Posterior vena cava (tissue), 2 donors: Measurements from ENCODE around the gene C11orf86. TPM values are rescaled to one million over a fixed set of nuclear protein-coding genes. Genes with fewer than 3 reads are reported as not detected.

ENCODE experiments used
- DNase-seq: peaks from one replicate; pipeline ENCODE4 v3.0.0-alpha.2; 2020; ENCODE audit warnings: low spot score
- intact Hi-C, 2 donors: fragments of 100-400 bp; cut with DNase I; formaldehyde crosslinking; loops; one replicate each; pipeline versions ENCODE4 v1.14.1 to v1.14.2; 2022 to 2023
- total RNA-seq, 2 donors: library from RNA; stranded (reverse); fragmentation: NEBNext Ultra II Directional; extraction: Animal tissue kit (Norgen Biotek cat#: 25700); gene quantifications; one replicate each; pipeline ENCODE4 v1.2.1, GENCODE V29; 2021
- donor health status: DM: yes; HTN: yes; CAD: no.
- donor health status: DM: yes; HTN: yes; CAD: no.

Gene C11orf86
- total RNA-seq, 2 donors from 2014 or later = not detected

GRCh38 chr11:66962801-66963200 lies 12.3 kb upstream of the C11orf86 start:
- intact Hi-C loops = no loop called here
- no peak for DNase-seq

- DNase-seq = no peak
- intact Hi-C loops = no loop called here
Measured at GRCh38 chr11:66964495-66964894, 10.6 kb upstream of the C11orf86 start.

- no peak for DNase-seq
- intact Hi-C loops = no loop called here
Measured at GRCh38 chr11:66966351-66966750, 8.8 kb upstream of the C11orf86 start.

GRCh38 chr11:66967670-66968425 lies 7.3 kb upstream of the C11orf86 start:
- intact Hi-C loops = no loop called here
- peak; percentile 87 for DNase-seq

- DNase-seq = no peak
- intact Hi-C loops = no loop called here
Measured at GRCh38 chr11:66969584-66970225, 5.4 kb upstream of the C11orf86 start.

- intact Hi-C loops = no loop called here
- no peak for DNase-seq
Measured at GRCh38 chr11:66970371-66970806, 4.7 kb upstream of the C11orf86 start.

GRCh38 chr11:66970807-66971442 lies 4.2 kb upstream of the C11orf86 start:
- intact Hi-C loops = no loop called here
- no peak for DNase-seq

GRCh38 chr11:66971488-66971887 lies 3.6 kb upstream of the C11orf86 start:
- no peak for DNase-seq
- intact Hi-C loops = no loop called here

GRCh38 chr11:66973956-66974580 lies 1.0 kb upstream of the C11orf86 start:
- no peak for DNase-seq
- intact Hi-C loops = no loop called here

- DNase-seq = no peak
- intact Hi-C loops = no loop called here
Measured at GRCh38 chr11:66975405-66976027, 412 bp downstream of the C11orf86 start.

- no peak for DNase-seq
- intact Hi-C loops = no loop called here
Measured at GRCh38 chr11:66976028-66976467, 944 bp downstream of the C11orf86 start.

GRCh38 chr11:66976925-66977324 lies 1.8 kb downstream of the C11orf86 start:
- DNase-seq = no peak
- intact Hi-C loops = no loop called here

- intact Hi-C loops = no loop called here
- no peak for DNase-seq
Measured at GRCh38 chr11:66978229-66978628, 3.1 kb downstream of the C11orf86 start.

- intact Hi-C loops = no loop called here
- no peak for DNase-seq
Measured at GRCh38 chr11:66978717-66979116, 3.6 kb downstream of the C11orf86 start.

- intact Hi-C loops = no loop called here
- DNase-seq = no peak
Measured at GRCh38 chr11:66979336-66979980, 4.4 kb downstream of the C11orf86 start.

GRCh38 chr11:66981976-66982578 lies 7.0 kb downstream of the C11orf86 start:
- peak; percentile 97 for DNase-seq
- intact Hi-C loops = no loop called here

GRCh38 chr11:66983275-66983924 lies 8.3 kb downstream of the C11orf86 start:
- no peak for DNase-seq
- intact Hi-C loops = no loop called here

- no peak for DNase-seq
- intact Hi-C loops = no loop called here
Measured at GRCh38 chr11:66985508-66986177, 10.5 kb downstream of the C11orf86 start.
